IMR-90 (cell line): ENCODE measurements around the gene CRACR2B.

ENCODE experiments used
- MXI1 ChIP-seq: IDR thresholded peaks from 2 replicates; pipeline ENCODE4 v1.6.1; 2012; ENCODE audit warnings: low read depth, mild to moderate bottlenecking, low read length, moderate library complexity, borderline replicate concordance
- POLR2A ChIP-seq: IDR thresholded peaks from 2 replicates; pipeline ENCODE4 v1.6.1; 2012; ENCODE audit warnings: mild to moderate bottlenecking, low read depth, low read length
- RAD21 ChIP-seq: IDR thresholded peaks from 2 replicates; pipeline ENCODE4 v1.6.1; 2012; ENCODE audit warnings: low read length, improper control_type of control experiment
- RCOR1 ChIP-seq: IDR thresholded peaks from 2 replicates; pipeline ENCODE4 v1.6.1; 2012; ENCODE audit warnings: mild to moderate bottlenecking, low read length, improper control_type of control experiment; ENCODE audit not compliant: insufficient replicate concordance
- RFX5 ChIP-seq: IDR thresholded peaks from 2 replicates; pipeline ENCODE4 v1.8.0; 2012; ENCODE audit warnings: low read depth, mild to moderate bottlenecking, low read length, moderate library complexity
- SMC3 ChIP-seq: fragments of 150-350 bp; IDR thresholded peaks from 2 replicates; pipeline ENCODE4 v1.6.1; 2016; ENCODE audit warnings: low read depth, mild to moderate bottlenecking, antibody characterized with exemption, low read length, moderate library complexity
- USF2 ChIP-seq: fragments of 150-350 bp; IDR thresholded peaks from 2 replicates; pipeline ENCODE4 v1.6.1; 2017; ENCODE audit warnings: mild to moderate bottlenecking, antibody characterized with exemption, low read length, low read depth
- TF ChIP-seq, protein P1 (sequence below): conservative IDR thresholded peaks from 2 replicates; pipeline ENCODE4 v1.5.1; 2012; ENCODE audit warnings: mild to moderate bottlenecking, low read depth, low read length, improper control_type of control experiment

- TF ChIP-seq RCOR1 (no peak), SMC3 (no peak), RFX5 (no peak), POLR2A (no peak), MXI1 (no peak), RAD21 (no peak), USF2 (no peak)
- TF ChIP-seq, protein P1, sequence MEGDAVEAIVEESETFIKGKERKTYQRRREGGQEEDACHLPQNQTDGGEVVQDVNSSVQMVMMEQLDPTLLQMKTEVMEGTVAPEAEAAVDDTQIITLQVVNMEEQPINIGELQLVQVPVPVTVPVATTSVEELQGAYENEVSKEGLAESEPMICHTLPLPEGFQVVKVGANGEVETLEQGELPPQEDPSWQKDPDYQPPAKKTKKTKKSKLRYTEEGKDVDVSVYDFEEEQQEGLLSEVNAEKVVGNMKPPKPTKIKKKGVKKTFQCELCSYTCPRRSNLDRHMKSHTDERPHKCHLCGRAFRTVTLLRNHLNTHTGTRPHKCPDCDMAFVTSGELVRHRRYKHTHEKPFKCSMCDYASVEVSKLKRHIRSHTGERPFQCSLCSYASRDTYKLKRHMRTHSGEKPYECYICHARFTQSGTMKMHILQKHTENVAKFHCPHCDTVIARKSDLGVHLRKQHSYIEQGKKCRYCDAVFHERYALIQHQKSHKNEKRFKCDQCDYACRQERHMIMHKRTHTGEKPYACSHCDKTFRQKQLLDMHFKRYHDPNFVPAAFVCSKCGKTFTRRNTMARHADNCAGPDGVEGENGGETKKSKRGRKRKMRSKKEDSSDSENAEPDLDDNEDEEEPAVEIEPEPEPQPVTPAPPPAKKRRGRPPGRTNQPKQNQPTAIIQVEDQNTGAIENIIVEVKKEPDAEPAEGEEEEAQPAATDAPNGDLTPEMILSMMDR = no peak
These were observed 40.5 kb upstream of the CRACR2B start for GRCh38 chr11:787084-787675.
